ENCODE measurements around the gene UNC5B. TPM values are rescaled to one million over a fixed set of nuclear protein-coding genes. Genes with fewer than 3 reads are reported as not detected.

UNC5B gene
- total RNA-seq, 1 donor = 9.9 TPM

- TF ChIP-seq CTCF (IDR thresholded peaks at IDR 0.05; ENCODE audit: insufficient read depth, low read depth, low read length) = no peak
- no peak overlapping the region for H3K4me3 ChIP-seq (ENCODE audit: low read depth, low read length)
- no peak for DNase-seq (ENCODE audit: low read depth)
Observed at GRCh38 chr10:71283410-71283809, 71.0 kb downstream of the UNC5B start.

GRCh38 chr10:71283876-71284275, 71.5 kb downstream of the UNC5B start:
- TF ChIP-seq CTCF (IDR thresholded peaks at IDR 0.05; ENCODE audit: insufficient read depth, low read depth, low read length) = no peak
- DNase-seq (ENCODE audit: low read depth) = no peak
- H3K4me3 ChIP-seq (ENCODE audit: low read depth, low read length) = no peak overlapping the region

- no peak for TF ChIP-seq CTCF (IDR thresholded peaks at IDR 0.05; ENCODE audit: insufficient read depth, low read depth, low read length)
- H3K4me3 ChIP-seq (ENCODE audit: low read depth, low read length) = no peak overlapping the region
- no peak for DNase-seq (ENCODE audit: low read depth)
Observed at GRCh38 chr10:71284544-71285179, 72.3 kb downstream of the UNC5B start.

- DNase-seq (ENCODE audit: low read depth) = peak; percentile 37
- no peak overlapping the region for H3K4me3 ChIP-seq (ENCODE audit: low read depth, low read length)
- peak; percentile 74 for TF ChIP-seq CTCF (IDR thresholded peaks at IDR 0.05; ENCODE audit: insufficient read depth, low read depth, low read length)
Observed at GRCh38 chr10:71285180-71285545, 72.8 kb downstream of the UNC5B start.

GRCh38 chr10:71285986-71286385, 73.6 kb downstream of the UNC5B start:
- TF ChIP-seq CTCF (IDR thresholded peaks at IDR 0.05; ENCODE audit: insufficient read depth, low read depth, low read length) = no peak
- no peak overlapping the region for H3K4me3 ChIP-seq (ENCODE audit: low read depth, low read length)
- no peak for DNase-seq (ENCODE audit: low read depth)

- no peak for DNase-seq (ENCODE audit: low read depth)
- no peak for TF ChIP-seq CTCF (IDR thresholded peaks at IDR 0.05; ENCODE audit: insufficient read depth, low read depth, low read length)
- H3K4me3 ChIP-seq (ENCODE audit: low read depth, low read length) = no peak overlapping the region
Observed at GRCh38 chr10:71286521-71287294, 74.3 kb downstream of the UNC5B start.

All from fibroblast of villous mesenchyme (primary cell).